ENCODE results near the gene ETFBKMT.

The ETFBKMT gene

DNA sequence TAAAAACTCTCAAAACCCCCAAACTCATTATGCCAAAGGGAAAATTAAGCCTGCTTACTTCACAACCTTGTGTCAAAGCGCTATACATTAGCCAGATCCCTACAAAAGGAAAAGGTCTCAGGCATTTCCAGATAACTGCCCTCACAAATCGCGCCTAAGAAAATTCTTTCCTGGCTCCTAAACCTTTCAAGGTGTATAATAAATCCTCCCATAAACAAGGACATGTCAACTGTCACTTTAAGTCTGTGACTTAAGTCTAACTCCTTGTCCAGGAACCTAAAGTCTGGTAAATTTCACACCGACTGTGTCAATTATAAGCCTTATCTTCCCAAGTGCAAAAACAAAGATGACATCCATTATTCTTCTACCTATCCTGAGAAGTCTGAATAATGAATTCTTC is 4.3 kb upstream of the ETFBKMT start:
- H3K79me2 ChIP-seq = no peaks in the 10 kb centered on the region
- no peaks in the 10 kb centered on the region for H3K36me3 ChIP-seq (ENCODE audit: control insufficient read depth, insufficient read depth, low read length)
- H3K27ac ChIP-seq = no peak overlapping the region

DNA sequence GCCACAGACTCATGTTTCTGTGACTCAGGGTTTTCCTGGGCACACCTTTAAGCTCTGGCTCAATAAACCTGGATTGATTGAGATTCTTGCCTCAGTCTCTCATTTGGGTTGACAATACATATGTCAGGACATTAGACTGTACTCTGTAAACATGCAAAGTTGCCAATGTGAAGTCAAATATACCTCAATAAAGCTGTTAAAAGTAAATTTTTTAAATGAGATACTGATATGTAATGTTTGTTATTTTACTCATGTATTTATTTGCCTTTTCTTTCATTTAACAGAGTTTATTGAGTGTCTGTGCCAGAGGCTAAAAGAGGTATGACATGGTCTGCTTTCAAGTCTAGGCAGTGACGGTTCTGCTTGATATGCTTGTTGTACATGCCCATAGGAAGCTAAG is 3.7 kb upstream of the ETFBKMT start:
- Histone ChIP-seq H3K27me3 (ENCODE audit: control insufficient read depth, insufficient read depth, low read length) (no peaks in the 10 kb centered on the region), H3K27ac (no peak overlapping the region), H3K9ac (no peak overlapping the region), H3K79me2 (no peaks in the 10 kb centered on the region), H3K4me2 (ENCODE audit: low read length) (no peak overlapping the region), H2AFZ (no peak overlapping the region), H3K4me1 (no peaks in the 10 kb centered on the region), H3K36me3 (ENCODE audit: control insufficient read depth, insufficient read depth, low read length) (no peaks in the 10 kb centered on the region), H3K4me3 (ENCODE audit: low read depth, low read length) (no peak overlapping the region), H3K9me3 (ENCODE audit: control insufficient read depth, low read length) (no peaks in the 10 kb centered on the region)
- TF ChIP-seq, protein P1, sequence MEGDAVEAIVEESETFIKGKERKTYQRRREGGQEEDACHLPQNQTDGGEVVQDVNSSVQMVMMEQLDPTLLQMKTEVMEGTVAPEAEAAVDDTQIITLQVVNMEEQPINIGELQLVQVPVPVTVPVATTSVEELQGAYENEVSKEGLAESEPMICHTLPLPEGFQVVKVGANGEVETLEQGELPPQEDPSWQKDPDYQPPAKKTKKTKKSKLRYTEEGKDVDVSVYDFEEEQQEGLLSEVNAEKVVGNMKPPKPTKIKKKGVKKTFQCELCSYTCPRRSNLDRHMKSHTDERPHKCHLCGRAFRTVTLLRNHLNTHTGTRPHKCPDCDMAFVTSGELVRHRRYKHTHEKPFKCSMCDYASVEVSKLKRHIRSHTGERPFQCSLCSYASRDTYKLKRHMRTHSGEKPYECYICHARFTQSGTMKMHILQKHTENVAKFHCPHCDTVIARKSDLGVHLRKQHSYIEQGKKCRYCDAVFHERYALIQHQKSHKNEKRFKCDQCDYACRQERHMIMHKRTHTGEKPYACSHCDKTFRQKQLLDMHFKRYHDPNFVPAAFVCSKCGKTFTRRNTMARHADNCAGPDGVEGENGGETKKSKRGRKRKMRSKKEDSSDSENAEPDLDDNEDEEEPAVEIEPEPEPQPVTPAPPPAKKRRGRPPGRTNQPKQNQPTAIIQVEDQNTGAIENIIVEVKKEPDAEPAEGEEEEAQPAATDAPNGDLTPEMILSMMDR (IDR thresholded peaks at IDR 0.05) = no peak

More for the DNA sequence above, 4.3 kb upstream of the ETFBKMT start:
- H3K4me3 ChIP-seq (ENCODE audit: low read depth, low read length) = no peak overlapping the region
- H3K9me3 ChIP-seq (ENCODE audit: control insufficient read depth, low read length) = no peaks in the 10 kb centered on the region
- H3K27me3 ChIP-seq (ENCODE audit: control insufficient read depth, insufficient read depth, low read length) = no peaks in the 10 kb centered on the region
- TF ChIP-seq, protein P1 (IDR thresholded peaks at IDR 0.05) = no peak
- no peak overlapping the region for H2AFZ ChIP-seq
- H3K4me2 ChIP-seq (ENCODE audit: low read length) = no peak overlapping the region
- no peak overlapping the region for H3K9ac ChIP-seq
- no peaks in the 10 kb centered on the region for H3K4me1 ChIP-seq

DNA sequence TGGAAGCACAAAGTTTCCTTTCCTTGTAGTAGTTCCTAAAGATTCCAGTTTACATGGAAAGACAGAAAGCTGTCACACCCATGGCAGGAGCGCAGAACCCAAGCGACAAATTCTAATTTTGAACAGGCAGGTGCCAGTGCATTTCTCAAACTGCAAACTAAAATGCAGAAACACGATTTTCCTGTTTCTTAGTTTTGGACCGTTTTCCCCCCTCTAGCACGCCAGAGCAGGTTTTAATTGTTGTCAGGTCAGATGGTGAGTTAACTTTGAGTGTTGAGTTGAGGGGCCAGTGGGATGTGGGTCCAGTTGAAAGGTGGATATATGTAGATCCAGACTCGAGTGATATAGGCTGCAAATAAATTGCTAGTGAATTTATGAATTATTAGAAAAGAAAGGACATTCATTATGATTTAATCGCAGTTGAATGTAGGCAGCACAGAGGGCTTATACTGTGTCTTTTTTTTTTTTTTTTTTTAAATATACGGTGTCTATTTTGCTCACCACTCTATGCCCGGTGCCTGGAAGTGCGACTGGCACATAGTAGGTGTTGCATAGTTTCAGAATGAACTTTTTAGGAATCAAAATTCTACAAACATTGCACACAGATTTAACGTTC is 909 bp upstream of the ETFBKMT start:
- H3K4me3 ChIP-seq (ENCODE audit: low read depth, low read length) = peak overlapping the region; percentile 88
- no peaks in the 10 kb centered on the region for H3K4me1 ChIP-seq
- peak overlapping the region; percentile 93 for H3K27ac ChIP-seq
- no peaks in the 10 kb centered on the region for H3K9me3 ChIP-seq (ENCODE audit: control insufficient read depth, low read length)
- no peaks in the 10 kb centered on the region for H3K36me3 ChIP-seq (ENCODE audit: control insufficient read depth, insufficient read depth, low read length)
- TF ChIP-seq, protein P1 (IDR thresholded peaks at IDR 0.05) = no peak
- peak overlapping the region; percentile 92 for H2AFZ ChIP-seq
- H3K4me2 ChIP-seq (ENCODE audit: low read length) = peak overlapping the region; percentile 75
- H3K79me2 ChIP-seq = no peaks in the 10 kb centered on the region
- H3K9ac ChIP-seq = peak overlapping the region; percentile 79
- no peaks in the 10 kb centered on the region for H3K27me3 ChIP-seq (ENCODE audit: control insufficient read depth, insufficient read depth, low read length)

DNA sequence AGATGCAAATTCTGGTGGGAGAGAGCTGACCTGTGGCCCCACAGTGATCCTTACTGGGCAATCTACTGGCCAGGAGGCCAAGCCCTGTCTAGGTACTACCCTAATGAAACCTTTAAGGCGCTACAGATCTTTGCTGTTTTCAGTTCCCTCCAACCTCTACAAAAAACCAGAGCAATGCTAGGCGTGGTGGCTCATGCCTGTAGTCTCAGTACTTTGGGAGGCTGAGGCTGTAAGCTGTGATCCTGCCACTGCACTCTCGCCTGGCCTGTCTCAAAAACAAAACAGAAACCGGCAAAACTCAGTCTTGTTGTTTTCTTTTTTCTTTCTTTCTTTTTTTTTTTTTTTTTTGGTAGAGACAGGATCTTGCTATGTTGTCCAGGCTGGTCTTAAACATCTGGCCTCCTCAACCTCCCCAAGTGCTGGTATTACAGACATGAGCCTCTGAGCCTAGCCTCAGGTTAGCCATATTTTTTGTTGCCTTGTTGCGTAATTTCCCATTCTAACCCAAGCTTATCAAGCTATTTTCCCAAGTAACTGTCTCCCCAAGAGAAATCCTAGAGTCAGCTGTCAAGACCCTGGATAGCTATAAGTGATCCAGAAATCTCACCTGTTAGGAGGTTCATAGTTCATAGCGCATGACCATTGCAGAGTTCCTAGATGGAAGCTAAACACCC is 2.8 kb downstream of the ETFBKMT start:
- Histone ChIP-seq H3K4me1 (no peaks in the 10 kb centered on the region), H3K27me3 (ENCODE audit: control insufficient read depth, insufficient read depth, low read length) (no peaks in the 10 kb centered on the region), H3K27ac (no peak overlapping the region), H3K9me3 (ENCODE audit: control insufficient read depth, low read length) (no peaks in the 10 kb centered on the region), H3K36me3 (ENCODE audit: control insufficient read depth, insufficient read depth, low read length) (no peaks in the 10 kb centered on the region), H3K4me3 (ENCODE audit: low read depth, low read length) (no peak overlapping the region), H2AFZ (no peak overlapping the region), H3K79me2 (no peaks in the 10 kb centered on the region), H3K9ac (no peak overlapping the region), H3K4me2 (ENCODE audit: low read length) (no peak overlapping the region)
- TF ChIP-seq, protein P1 (IDR thresholded peaks at IDR 0.05) = no peak

DNA sequence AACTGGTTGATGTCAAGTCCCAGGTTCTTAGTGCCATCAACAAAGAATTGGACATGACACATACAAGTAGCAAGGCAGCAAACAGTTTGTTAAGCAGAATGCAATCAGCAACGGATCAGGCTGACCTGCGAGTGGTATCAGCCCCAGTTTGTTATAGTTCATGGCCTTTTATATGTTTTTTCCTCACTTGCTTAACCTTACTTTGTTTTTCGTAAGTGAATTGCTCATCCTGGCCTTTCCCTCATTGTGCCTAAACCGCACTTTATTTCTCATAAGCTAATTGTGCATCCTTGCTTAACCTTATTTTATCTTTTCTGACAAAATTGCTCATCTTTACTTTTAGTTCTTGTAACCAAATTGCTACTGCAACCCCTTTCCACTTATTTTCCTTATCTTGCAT is 4.1 kb downstream of the ETFBKMT start:
- TF ChIP-seq, protein P1 (IDR thresholded peaks at IDR 0.05) = no peak
- Histone ChIP-seq H2AFZ (no peak overlapping the region), H3K4me3 (ENCODE audit: low read depth, low read length) (no peak overlapping the region), H3K36me3 (ENCODE audit: control insufficient read depth, insufficient read depth, low read length) (no peaks in the 10 kb centered on the region), H3K27me3 (ENCODE audit: control insufficient read depth, insufficient read depth, low read length) (no peaks in the 10 kb centered on the region), H3K4me2 (ENCODE audit: low read length) (no peak overlapping the region), H3K4me1 (no peaks in the 10 kb centered on the region), H3K9ac (no peak overlapping the region), H3K27ac (no peak overlapping the region), H3K79me2 (no peaks in the 10 kb centered on the region), H3K9me3 (ENCODE audit: control insufficient read depth, low read length) (no peaks in the 10 kb centered on the region)
